K562 (cell line): Measurements from ENCODE around the gene MBNL2. TPM values are rescaled to one million over a fixed set of nuclear protein-coding genes. Genes with fewer than 3 reads are reported as not detected.

Source experiments
- ATAC-seq: fragments of 200-7000 bp; cut with Tn5 transposase; 3 replicates; pipeline ENCODE4 v1.9.1; 2020; ENCODE audit warnings: moderate library complexity
- BruUV-seq: library from RNA; stranded (reverse); fragments of 400-500 nt; replicated peaks from 2 replicates; lab custom pipeline; 2021; lab: Mats Ljungman, UMichigan
- CTCF ChIA-PET: fragments of 300-600 bp; formaldehyde crosslinking; extraction: SDS; loops from one replicate; lab custom pipeline; 2021; ENCODE audit warnings: low intra/inter-chr PET ratio; lab: Yijun Ruan, JAX
- POLR2A ChIA-PET: fragments of 300-600, 350-650 bp; sonication (Branson Sonifier 250); formaldehyde crosslinking; extraction: SDS; loops from one replicate; lab custom pipeline; 2021; ENCODE audit warnings: antibody characterized with exemption, inconsistent platforms; lab: Yijun Ruan, JAX
- DNase-seq, 4 experiments: peaks; one replicate each; pipeline versions ENCODE4 v3.0.0 to v3.0.0-alpha.2; 2011 to 2018; ENCODE audit warnings: low spot score in 3 of 4, mixed read lengths in 3 of 4; ENCODE audit errors: extremely low read depth in 1 of 4
- FAIRE-seq: peaks from 2 replicates; lab custom pipeline; 2011; peaks lifted over from hg19 to GRCh38; lab: Jason Lieb, UNC
- H2AFZ ChIP-seq: 2 replicates; pipeline ENCODE4 v1.6.0; 2011; ENCODE audit warnings: low read depth, low read length, control low read depth, inconsistent platforms
- H3K27ac ChIP-seq: fragments of 200-600 bp; 3 replicates; pipeline ENCODE4 v1.8.0; 2011; ENCODE audit warnings: low read depth, mild to moderate bottlenecking, control low read depth, inconsistent platforms, low read length, moderate library complexity, mixed read lengths; ENCODE audit errors: extremely low read depth
- H3K27me3 ChIP-seq, 2 experiments: fragments of 300-600 bp in 1 of 2; 2 replicates in 1 of 2; 3 replicates in 1 of 2; pipeline versions ENCODE4 v1.6.0 to v1.8.0; 2011; ENCODE audit warnings: inconsistent platforms in 2 of 2, low read length in 2 of 2, mild to moderate bottlenecking in 1 of 2, mixed read lengths in 1 of 2, moderate library complexity in 1 of 2; ENCODE audit not compliant: control insufficient read depth in 2 of 2, insufficient read depth in 2 of 2
- H3K36me3 ChIP-seq: fragments of 300-600 bp; 3 replicates; pipeline ENCODE4 v1.8.0; 2011; ENCODE audit warnings: mild to moderate bottlenecking, low read length, inconsistent platforms; ENCODE audit not compliant: control insufficient read depth, insufficient read depth
- H3K4me1 ChIP-seq, 2 experiments: fragments of 200-600 bp in 1 of 2; replicated peaks in 1 of 2; 2 replicates in 1 of 2; 3 replicates in 1 of 2; pipeline versions ENCODE4 v1.5.1 to v1.8.0; 2011; ENCODE audit warnings: inconsistent platforms in 2 of 2, low read length in 2 of 2, mild to moderate bottlenecking in 1 of 2, mixed read lengths in 1 of 2, moderate library complexity in 1 of 2; ENCODE audit not compliant: control insufficient read depth in 2 of 2, insufficient read depth in 2 of 2
- H3K4me2 ChIP-seq: 2 replicates; pipeline ENCODE4 v1.6.1; 2011; ENCODE audit warnings: low read length, control low read depth, inconsistent platforms, mixed read lengths; ENCODE audit not compliant: insufficient read depth
- H3K4me3 ChIP-seq: fragments of 200-600 bp; sonication (generic), shearing (Covaris generic); 2 replicates; pipeline ENCODE4 v1.5.1; 2016; ENCODE audit warnings: control low read depth, inconsistent platforms
- H3K79me2 ChIP-seq: fragments of 200-600 bp; 3 replicates; pipeline ENCODE4 v1.8.0; 2011; ENCODE audit warnings: low read length, inconsistent platforms; ENCODE audit not compliant: control insufficient read depth, insufficient read depth
- H3K9ac ChIP-seq, 2 experiments: 2 replicates each; pipeline versions ENCODE4 v1.6.0 to v1.6.1; 2011; ENCODE audit warnings: low read depth in 2 of 2, low read length in 2 of 2, control low read depth in 1 of 2, inconsistent platforms in 1 of 2, mild to moderate bottlenecking in 1 of 2, mixed read lengths in 1 of 2; ENCODE audit not compliant: insufficient read depth in 1 of 2
- H3K9me1 ChIP-seq: one replicate; pipeline ENCODE4 v1.6.0; 2011; ENCODE audit warnings: inconsistent platforms, mild to moderate bottlenecking, low read length, moderate library complexity; ENCODE audit not compliant: control insufficient read depth, insufficient read depth
- H3K9me3 ChIP-seq: replicated peaks from 2 replicates; pipeline ENCODE4 v1.5.1; 2011; ENCODE audit warnings: low read depth, low read length, inconsistent platforms; ENCODE audit not compliant: control insufficient read depth, insufficient read depth
- H4K20me1 ChIP-seq: replicated peaks from 2 replicates; pipeline ENCODE4 v1.6.1; 2011; ENCODE audit warnings: low read length, inconsistent platforms, mixed read lengths; ENCODE audit not compliant: control insufficient read depth, insufficient read depth
- BCL6 ChIP-seq: fragments of 250-450 bp; sonication (Bioruptor Pico); IDR thresholded peaks from 2 replicates; pipeline ENCODE4 v1.4.0; 2020
- BCOR ChIP-seq: fragments of 450-650 bp; IDR thresholded peaks from 2 replicates; pipeline ENCODE4 v1.6.1; 2016
- CBX2 ChIP-seq: fragments of 200-600 bp; sonication (generic); IDR thresholded peaks from one replicate; pipeline ENCODE4 v1.6.1; 2012; ENCODE audit warnings: mild to moderate bottlenecking, low read length, inconsistent platforms; ENCODE audit not compliant: insufficient read depth, poor library complexity, severe bottlenecking
- CCNT2 ChIP-seq: IDR thresholded peaks from 2 replicates; pipeline ENCODE4 v1.6.1; 2011; ENCODE audit warnings: borderline replicate concordance, low read depth, mild to moderate bottlenecking, moderate library complexity, mixed read lengths, low read length; ENCODE audit not compliant: insufficient read length; ENCODE audit errors: extremely low read depth
- ILF3 ChIP-seq: fragments of 450-650 bp; IDR thresholded peaks from 2 replicates; pipeline ENCODE4 v1.6.1; 2018; ENCODE audit warnings: antibody characterized with exemption, mild to moderate bottlenecking, moderate library complexity, borderline replicate concordance
- MED1 ChIP-seq: sonication (generic); formaldehyde crosslinking; IDR thresholded peaks from 2 replicates; pipeline ENCODE4 v1.8.1; 2023; ENCODE audit warnings: missing genetic modification reagents, borderline replicate concordance
- RBFOX2 ChIP-seq: fragments of 200-400 bp; formaldehyde crosslinking; IDR thresholded peaks from 2 replicates; pipeline ENCODE4 v1.6.1; 2017; ENCODE audit warnings: low read depth, mild to moderate bottlenecking, low read length, moderate library complexity
- ZKSCAN8 ChIP-seq: fragments of 200-800 bp; sonication (Bioruptor generic); IDR thresholded peaks from 2 replicates; pipeline ENCODE4 v1.6.1; 2016; ENCODE audit warnings: missing genetic modification characterization, missing compliant biosample characterization
- ZNF134 ChIP-seq: fragments of 250-450 bp; sonication (Bioruptor Pico); conservative IDR thresholded peaks from 2 replicates; pipeline ENCODE4 v1.4.0; 2020
- WGBS: fragments of 100-300 bp; shearing (Covaris generic); methylation state at CpG from one replicate; pipeline ENCODE4 v1.1.6; 2016; ENCODE audit warnings: low coverage, mixed read lengths; ENCODE audit not compliant: insufficient coverage; ENCODE audit errors: missing lambda C conversion rate; 5-methylcytosine and 5-hydroxymethylcytosine counted together
- in situ Hi-C: fragments of 300-500 bp; cut with MboI; formaldehyde crosslinking; loops from 4 replicates; pipeline ENCODE4 v1.15.0; 2018; ENCODE audit warnings: inconsistent platforms, mixed read lengths
- intact Hi-C: fragments of 100-400 bp; cut with micrococcal nuclease; formaldehyde crosslinking; loops from 2 replicates; pipeline ENCODE4 v1.14.2; 2022
- polyA plus RNA-seq, 8 experiments: library from polyadenylated mRNA; depleted of rRNA in 4 of 8; stranded (reverse) in 5 of 8; unstranded in 3 of 8; fragments of >200 nt; fragmentation: Nextera tagmentation in 2 of 8; fragmentation: Illumina TruSeq in 1 of 8; extraction: Ambion mirVana in 2 of 8; extraction: Trizol in 1 of 8; gene quantifications; 2 replicates each; pipeline versions ENCODE4 v1.2.1 to v1.2.3, GENCODE V29; 2011 to 2014; ENCODE audit warnings: inconsistent platforms in 1 of 8, missing spikeins in 1 of 8
- total RNA-seq, 7 experiments: library from RNA; depleted of rRNA in 6 of 7; stranded (reverse); fragments of >200 nt in 6 of 7; fragmentation: Illumina TruSeq in 2 of 7; extraction: Trizol in 2 of 7; gene quantifications; 2 replicates each; pipeline versions ENCODE4 v1.2.1 to v1.2.3, GENCODE V29; 2011 to 2021; ENCODE audit warnings: low replicate concordance in 1 of 7
- TF ChIP-seq, protein P1 (sequence below): sonication (generic); formaldehyde crosslinking; IDR thresholded peaks from 2 replicates; pipeline ENCODE4 v1.8.1; 2023; ENCODE audit warnings: mild to moderate bottlenecking, missing genetic modification reagents
- TF ChIP-seq, protein P2 (sequence below): fragments of 450-650 bp; IDR thresholded peaks from one replicate; pipeline ENCODE4 v1.6.1; 2018; ENCODE audit warnings: mild to moderate bottlenecking, moderate library complexity; ENCODE audit not compliant: partially characterized antibody

MBNL2 gene
- total and polyA plus RNA-seq, 9 of the 15 experiments (the other 6 are each of a cell fraction or from before 2014, with no cell fraction given): 7.0 to 24.8 (median 13.8) TPM

DNA sequence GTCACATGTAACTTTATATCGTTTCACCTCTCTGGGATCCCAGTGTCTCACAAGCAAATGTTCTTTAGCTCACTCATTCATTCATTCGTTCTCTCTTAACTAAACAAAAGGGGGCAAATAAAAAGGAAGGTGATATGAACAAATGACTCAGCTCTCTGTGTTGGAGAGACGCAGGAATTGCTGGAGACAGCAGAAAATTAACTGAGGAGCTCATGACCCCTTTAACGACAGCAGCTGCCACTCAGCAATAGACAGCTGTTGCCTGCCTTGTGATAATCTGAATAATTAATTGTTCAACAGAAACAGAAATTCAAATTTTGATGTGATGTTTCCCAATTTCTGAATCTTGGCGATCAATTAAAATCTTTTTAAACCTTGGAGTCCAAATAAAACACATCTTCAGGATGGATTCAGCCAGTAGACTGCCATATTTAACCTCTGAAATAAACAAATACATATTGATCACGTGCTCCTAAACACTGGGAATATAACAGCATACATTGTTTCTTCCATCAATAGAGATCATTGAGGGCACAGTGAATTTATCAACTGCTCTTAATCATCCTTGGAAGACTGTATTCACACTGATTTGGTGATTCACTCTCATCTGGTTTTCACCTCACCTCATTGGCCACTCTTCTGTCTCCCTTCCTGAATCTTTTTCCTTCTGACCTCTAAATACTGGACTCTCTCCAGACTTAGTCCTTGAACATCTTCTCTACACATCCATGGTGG lies 63.3 kb downstream of the MBNL2 start:
- POLR2A ChIA-PET: no interaction called here
- Histone ChIP-seq H3K4me1 (no peaks in the 10 kb centered on the region; a peak in 1 of 5 replicates), H3K36me3 (no peaks in the 10 kb centered on the region), H3K27me3 (no peaks in the 10 kb centered on the region), H4K20me1 (peaks cover 14% of the 10 kb centered on the region), H3K4me2 (no peak overlapping the region), H3K27ac (no peak overlapping the region), H3K9me1 (peaks cover 3% of the 10 kb centered on the region), H2AFZ (no peak overlapping the region), H3K79me2 (peaks cover 67% of the 10 kb centered on the region), H3K4me3 (no peak overlapping the region), H3K9ac (no peak overlapping the region), H3K9me3 (no peaks in the 10 kb centered on the region)
- intact Hi-C loops: no loop called here
- BruUV-seq: no TSS peak
- ATAC-seq (no peak), FAIRE-seq (no peak), DNase-seq (no peak)
- 48% methylated on average over 6 of the region's 6 CpGs for WGBS
- in situ Hi-C loops: no loop called here
- TF ChIP-seq ZNF134 (CRISPR knock-in tag): no peak
- no peak for TF ChIP-seq CCNT2
- TF ChIP-seq BCL6 (CRISPR knock-in tag): no peak
- TF ChIP-seq, protein P1, sequence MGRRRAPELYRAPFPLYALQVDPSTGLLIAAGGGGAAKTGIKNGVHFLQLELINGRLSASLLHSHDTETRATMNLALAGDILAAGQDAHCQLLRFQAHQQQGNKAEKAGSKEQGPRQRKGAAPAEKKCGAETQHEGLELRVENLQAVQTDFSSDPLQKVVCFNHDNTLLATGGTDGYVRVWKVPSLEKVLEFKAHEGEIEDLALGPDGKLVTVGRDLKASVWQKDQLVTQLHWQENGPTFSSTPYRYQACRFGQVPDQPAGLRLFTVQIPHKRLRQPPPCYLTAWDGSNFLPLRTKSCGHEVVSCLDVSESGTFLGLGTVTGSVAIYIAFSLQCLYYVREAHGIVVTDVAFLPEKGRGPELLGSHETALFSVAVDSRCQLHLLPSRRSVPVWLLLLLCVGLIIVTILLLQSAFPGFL (CRISPR knock-in tag): no peak
- TF ChIP-seq ILF3: no peak
- TF ChIP-seq MED1 (CRISPR knock-in tag): no peak
- TF ChIP-seq, protein P2, sequence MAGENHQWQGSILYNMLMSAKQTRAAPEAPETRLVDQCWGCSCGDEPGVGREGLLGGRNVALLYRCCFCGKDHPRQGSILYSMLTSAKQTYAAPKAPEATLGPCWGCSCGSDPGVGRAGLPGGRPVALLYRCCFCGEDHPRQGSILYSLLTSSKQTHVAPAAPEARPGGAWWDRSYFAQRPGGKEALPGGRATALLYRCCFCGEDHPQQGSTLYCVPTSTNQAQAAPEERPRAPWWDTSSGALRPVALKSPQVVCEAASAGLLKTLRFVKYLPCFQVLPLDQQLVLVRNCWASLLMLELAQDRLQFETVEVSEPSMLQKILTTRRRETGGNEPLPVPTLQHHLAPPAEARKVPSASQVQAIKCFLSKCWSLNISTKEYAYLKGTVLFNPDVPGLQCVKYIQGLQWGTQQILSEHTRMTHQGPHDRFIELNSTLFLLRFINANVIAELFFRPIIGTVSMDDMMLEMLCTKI: no peak
- TF ChIP-seq BCOR: no peak
- no peak for TF ChIP-seq RBFOX2
- TF ChIP-seq CBX2: no peak
- TF ChIP-seq ZKSCAN8 (CRISPR knock-in tag): no peak
- CTCF ChIA-PET: no interaction called here
